Mesodermal cell (in vitro differentiated cells): ENCODE measurements around the gene UBE2L5.
A peak's percentile ranks its signal among the peaks of the same experiment; 100 is the strongest.
"Not testable (repeated sequence)": the region's sequence is repeated elsewhere in the genome, so short reads cannot be mapped to it uniquely, and the experiment has no call there.

Experiments used
- H3K27ac ChIP-seq: 2 replicates; pipeline ENCODE4 v1.7.0; 2013; ENCODE audit warnings: mild to moderate bottlenecking, low read depth, low read length, moderate library complexity; ENCODE audit not compliant: severe bottlenecking
- H3K36me3 ChIP-seq: 2 replicates; pipeline ENCODE4 v1.7.1; 2013; ENCODE audit warnings: mild to moderate bottlenecking, low read length, moderate library complexity; ENCODE audit not compliant: control insufficient read depth, insufficient read depth
- H3K4me1 ChIP-seq: one replicate; pipeline ENCODE4 v1.7.1; 2013; ENCODE audit warnings: mild to moderate bottlenecking, low read length; ENCODE audit not compliant: insufficient read depth, control insufficient read depth, poor library complexity, severe bottlenecking
- H3K4me3 ChIP-seq: 2 replicates; pipeline ENCODE4 v1.7.0; 2013; ENCODE audit warnings: low read length, control low read depth, mild to moderate bottlenecking; ENCODE audit not compliant: insufficient read depth, poor library complexity, severe bottlenecking; ENCODE audit errors: extremely low read depth
- H3K9me3 ChIP-seq: 2 replicates; pipeline ENCODE4 v1.7.1; 2013; ENCODE audit warnings: mild to moderate bottlenecking, low read length, moderate library complexity; ENCODE audit not compliant: control insufficient read depth
- WGBS, 2 experiments: methylation state at CpG; one replicate each; pipeline ENCODE4 v1.1.5; 2013; ENCODE audit warnings: missing lambda C conversion rate in 2 of 2; ENCODE audit not compliant: insufficient coverage in 2 of 2; 5-methylcytosine and 5-hydroxymethylcytosine counted together

Gene UBE2L5

GRCh38 chr13:30457306-30457891, 35.1 kb downstream of the UBE2L5 start:
- no peak overlapping the region for H3K4me3 ChIP-seq
- H3K9me3 ChIP-seq = no peaks in the 10 kb centered on the region
- WGBS, 2 experiments = no CpG with 5 or more reads among the region's 3 CpGs
- peaks cover 33% of the 10 kb centered on the region for H3K36me3 ChIP-seq
- no peak overlapping the region for H3K27ac ChIP-seq
- H3K4me1 ChIP-seq = peaks cover 5% of the 10 kb centered on the region

GRCh38 chr13:30461279-30462066, 39.2 kb downstream of the UBE2L5 start:
- H3K4me3 ChIP-seq, H3K27ac ChIP-seq, H3K9me3 ChIP-seq: not testable (repeated sequence)
- H3K36me3 ChIP-seq = peaks cover 46% of the 10 kb centered on the region
- peaks cover 12% of the 10 kb centered on the region for H3K4me1 ChIP-seq
- WGBS, 2 experiments = no CpG with 5 or more reads among the region's 3 CpGs

- Histone ChIP-seq H3K4me3 (peak overlapping the region; percentile 75), H3K9me3 (no peaks in the 10 kb centered on the region), H3K4me1 (peaks cover 19% of the 10 kb centered on the region), H3K36me3 (peaks cover 33% of the 10 kb centered on the region), H3K27ac (peak overlapping the region; percentile 97)
- WGBS, 2 experiments = 1 to 2% methylated on average over 18 to 23 of the region's 32 CpGs
Observed at GRCh38 chr13:30463787-30464495, 41.6 kb downstream of the UBE2L5 start.

- Histone ChIP-seq H3K4me1 (peaks cover 19% of the 10 kb centered on the region), H3K4me3 (peak overlapping the region; percentile 75), H3K9me3 (no peaks in the 10 kb centered on the region), H3K36me3 (peaks cover 26% of the 10 kb centered on the region), H3K27ac (peak overlapping the region; percentile 97)
- WGBS, 2 experiments = 0% methylated on average over 31 to 53 of the region's 136 CpGs
Observed at GRCh38 chr13:30464496-30465342, 42.4 kb downstream of the UBE2L5 start.

- 0 to 1% methylated on average over 26 to 34 of the region's 41 CpGs for WGBS, 2 experiments
- Histone ChIP-seq H3K4me3 (peak overlapping the region; percentile 74), H3K36me3 (peaks cover 24% of the 10 kb centered on the region), H3K4me1 (peaks cover 19% of the 10 kb centered on the region), H3K27ac (peak overlapping the region; percentile 99), H3K9me3 (no peaks in the 10 kb centered on the region)
Observed at GRCh38 chr13:30465343-30465592, 43.0 kb downstream of the UBE2L5 start.

GRCh38 chr13:30465593-30466357, 43.5 kb downstream of the UBE2L5 start, which contains the start of gene HMGB1:
HMGB1 (minus strand) TSS chr13:30465936; CDS start chr13:30463680, 2,256 bp downstream.
- H3K4me1 ChIP-seq = peaks cover 19% of the 10 kb centered on the region
- peak within 1 kb of the TSS; percentile 99 for H3K27ac ChIP-seq
- H3K4me3 ChIP-seq = peak within 1 kb of the TSS; percentile 75
- no peaks in the 10 kb centered on the region for H3K9me3 ChIP-seq
- 0% methylated on average over 34 to 50 of the region's 57 CpGs for WGBS, 2 experiments
- peaks cover 24% of the 10 kb centered on the region for H3K36me3 ChIP-seq

GRCh38 chr13:30466358-30466714, 44.0 kb downstream of the UBE2L5 start:
- Histone ChIP-seq H3K9me3 (no peaks in the 10 kb centered on the region), H3K4me1 (peaks cover 19% of the 10 kb centered on the region), H3K27ac (peak overlapping the region; percentile 99), H3K4me3 (peak overlapping the region; percentile 74), H3K36me3 (peaks cover 22% of the 10 kb centered on the region)
- 4 to 8% methylated on average over 7 to 10 of the region's 11 CpGs for WGBS, 2 experiments

GRCh38 chr13:30466841-30467252, 44.6 kb downstream of the UBE2L5 start:
- 80 to 100% methylated on average over 1 to 2 of the region's 4 CpGs for WGBS, 2 experiments
- Histone ChIP-seq H3K9me3 (no peaks in the 10 kb centered on the region), H3K27ac (peak overlapping the region; percentile 99), H3K4me1 (peaks cover 19% of the 10 kb centered on the region), H3K4me3 (peak overlapping the region; percentile 74), H3K36me3 (peaks cover 18% of the 10 kb centered on the region)

GRCh38 chr13:30473675-30474074, 51.4 kb downstream of the UBE2L5 start:
- H3K4me3 ChIP-seq = no peak overlapping the region
- H3K4me1 ChIP-seq = peaks cover 2% of the 10 kb centered on the region
- no CpG with 5 or more reads among the region's 1 CpG for WGBS, 2 experiments
- no peaks in the 10 kb centered on the region for H3K36me3 ChIP-seq
- H3K27ac ChIP-seq = no peak overlapping the region
- no peaks in the 10 kb centered on the region for H3K9me3 ChIP-seq
